Measurements from ENCODE around the gene RNF138.

DNA sequence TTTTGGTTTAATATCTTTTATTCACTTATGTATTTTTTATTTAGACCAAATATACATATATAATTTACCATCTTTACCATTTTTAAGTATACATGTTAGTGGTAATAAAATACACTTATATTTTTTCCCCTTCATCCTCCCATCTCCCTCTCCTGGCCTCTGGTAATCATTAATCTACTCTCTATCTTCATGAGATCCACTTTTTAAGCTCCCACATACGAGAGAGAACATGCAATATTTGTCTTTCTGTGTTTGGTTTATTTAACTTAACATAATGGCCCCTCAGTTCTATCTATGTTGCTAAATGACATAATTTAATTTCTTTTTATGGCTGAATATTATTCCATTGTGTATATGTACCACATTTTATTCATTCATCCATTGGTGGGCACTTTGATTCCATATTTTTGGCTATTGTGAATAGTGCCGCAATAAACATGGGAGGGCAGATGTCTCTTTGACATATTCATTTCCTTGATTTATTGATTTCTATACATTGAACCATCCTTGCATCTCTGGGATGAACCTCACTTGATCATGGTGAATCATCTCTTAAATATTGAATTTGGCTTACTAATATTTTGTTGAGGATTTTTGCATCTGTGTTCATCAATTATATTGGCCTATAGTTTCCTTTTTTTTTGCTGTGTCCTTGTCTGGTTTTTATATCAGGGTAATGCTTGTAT, 56.7 kb downstream of the RNF138 start:
- TF ChIP-seq CTCF (IDR thresholded peaks at IDR 0.05; ENCODE audit: insufficient read depth, low read length, poor library complexity, severe bottlenecking) (no peak), EZH2phosphoT487 (conservative IDR thresholded peaks at IDR 0.05; ENCODE audit: low read length) (no peak)

Data from SU-DHL-6 (cell line).